ENCODE results near the gene NKAPD1. TPM values are rescaled to one million over a fixed set of nuclear protein-coding genes. Genes with fewer than 3 reads are reported as not detected.
A peak's percentile ranks its signal among the peaks of the same experiment; 100 is the strongest.

The NKAPD1 gene
- total and polyA plus RNA-seq, 9 of the 15 experiments (the other 6 are each of a cell fraction or from before 2014, with no cell fraction given): 14.1 to 73.5 (median 29.3) TPM

GRCh38 chr11:112037527-112037926 lies 36.6 kb upstream of the NKAPD1 start (continued):
- TF ChIP-seq TBL1XR1 (IDR thresholded peaks at IDR 0.05; ENCODE audit: low read length in 2 of 2): no peak
- no peak for TF ChIP-seq MED1 (CRISPR knock-in tag; IDR thresholded peaks at IDR 0.05; ENCODE audit: borderline replicate concordance)
- TF ChIP-seq DIDO1 (tag; IDR thresholded peaks at IDR 0.05; ENCODE audit: low read depth): no peak
- TF ChIP-seq CCNT2 (IDR thresholded peaks at IDR 0.05; ENCODE audit: borderline replicate concordance, extremely low read depth, insufficient read length, low read depth, low read length): no peak
- TF ChIP-seq, protein P1, sequence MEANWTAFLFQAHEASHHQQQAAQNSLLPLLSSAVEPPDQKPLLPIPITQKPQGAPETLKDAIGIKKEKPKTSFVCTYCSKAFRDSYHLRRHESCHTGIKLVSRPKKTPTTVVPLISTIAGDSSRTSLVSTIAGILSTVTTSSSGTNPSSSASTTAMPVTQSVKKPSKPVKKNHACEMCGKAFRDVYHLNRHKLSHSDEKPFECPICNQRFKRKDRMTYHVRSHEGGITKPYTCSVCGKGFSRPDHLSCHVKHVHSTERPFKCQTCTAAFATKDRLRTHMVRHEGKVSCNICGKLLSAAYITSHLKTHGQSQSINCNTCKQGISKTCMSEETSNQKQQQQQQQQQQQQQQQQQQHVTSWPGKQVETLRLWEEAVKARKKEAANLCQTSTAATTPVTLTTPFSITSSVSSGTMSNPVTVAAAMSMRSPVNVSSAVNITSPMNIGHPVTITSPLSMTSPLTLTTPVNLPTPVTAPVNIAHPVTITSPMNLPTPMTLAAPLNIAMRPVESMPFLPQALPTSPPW (CRISPR knock-in tag; IDR thresholded peaks at IDR 0.05): no peak
- no peak for TF ChIP-seq DDX20 (tag; IDR thresholded peaks at IDR 0.05; ENCODE audit: low read depth)
- no peak for TF ChIP-seq PML (IDR thresholded peaks at IDR 0.05; ENCODE audit: low read length)

DNA sequence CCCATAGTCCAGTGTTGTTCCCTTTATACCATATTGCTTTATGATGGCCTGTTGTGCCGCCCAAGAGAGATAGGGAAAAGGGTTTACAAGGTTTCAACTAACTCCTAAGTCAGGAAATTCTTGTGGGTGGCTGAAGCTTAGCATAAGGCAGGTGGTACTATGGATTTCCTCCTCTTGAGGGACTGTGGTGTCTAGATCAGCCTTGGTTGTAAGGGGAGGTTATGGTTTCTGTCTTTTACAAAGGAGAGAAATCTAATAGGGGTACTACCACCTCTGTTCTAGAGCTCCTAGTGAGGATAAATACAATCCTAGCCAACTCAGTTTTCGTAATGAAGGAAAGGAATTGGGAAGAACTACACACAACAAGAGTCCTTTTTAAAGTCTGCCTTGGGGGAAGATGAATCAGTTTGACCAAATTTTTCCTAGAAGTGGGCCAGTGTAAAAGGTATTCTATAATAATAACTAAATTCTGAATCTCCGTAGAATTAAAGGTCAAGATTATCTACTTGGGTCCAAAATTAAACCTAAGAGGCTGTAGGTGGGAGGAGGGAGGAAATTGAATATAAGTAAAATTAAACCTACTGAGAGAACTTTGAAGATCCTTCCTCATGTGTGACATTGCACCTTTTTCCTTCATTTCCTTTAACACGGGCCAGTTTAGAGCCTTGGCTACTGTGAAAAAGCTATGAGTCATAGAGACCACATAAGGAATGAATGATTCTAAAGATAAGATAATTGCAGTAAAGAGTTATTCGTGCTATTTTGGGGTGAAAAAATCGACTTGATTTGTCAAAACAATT lies 31.7 kb upstream of the NKAPD1 start:
- Histone ChIP-seq H3K9me3 (replicated peaks; ENCODE audit: control insufficient read depth, insufficient read depth, low read depth, low read length) (no peaks in the 10 kb centered on the region), H2AFZ (ENCODE audit: low read depth, low read length) (no peak overlapping the region), H3K9me1 (ENCODE audit: control insufficient read depth, insufficient read depth, low read length) (no peaks in the 10 kb centered on the region), H4K20me1 (replicated peaks; ENCODE audit: control insufficient read depth, insufficient read depth, low read length) (no peaks in the 10 kb centered on the region; the same call in 1 of the 2 replicates), H3K4me3 (no peak overlapping the region), H3K27ac (ENCODE audit: extremely low read depth, low read depth, low read length) (peak overlapping the region; percentile 79), H3K79me2 (ENCODE audit: control insufficient read depth, insufficient read depth, low read length) (peaks cover 50% of the 10 kb centered on the region), H3K9ac (ENCODE audit: insufficient read depth in 1 of 2, low read depth in 2 of 2, low read length in 2 of 2) (peak overlapping the region in 1 of 2 experiments; percentile 27; a peak in 2 of 4 replicates), H3K4me1 (replicated peaks in 1 of 2; ENCODE audit: control insufficient read depth in 2 of 2, insufficient read depth in 2 of 2, low read length in 2 of 2) (peaks cover 8 to 46% of the 10 kb centered on the region in 2 experiments), H3K27me3 (ENCODE audit: control insufficient read depth in 2 of 2, insufficient read depth in 2 of 2, low read length in 2 of 2) (no peaks in the 10 kb centered on the region), H3K36me3 (ENCODE audit: control insufficient read depth, insufficient read depth, low read length) (peaks cover 91% of the 10 kb centered on the region), H3K4me2 (ENCODE audit: insufficient read depth, low read length) (peak overlapping the region; percentile 28; the same call in 1 of the 2 replicates)
- intact Hi-C loops (cut with micrococcal nuclease): no loop called here
- DNase-seq (ENCODE audit: extremely low read depth in 1 of 4, low spot score in 3 of 4) (peak; percentile 27 to 70 (median 44)), ATAC-seq (peak; percentile 85), FAIRE-seq (peak; percentile 60)
- ChIA-PET POLR2A (interaction anchor here (0.7 to 2.2 kb wide), 7 partner anchors 9 to 282 kb away, joined by 3 to 10 read pairs (median 3); partner anchors contain the start of genes SDHD and TIMM8B), CTCF (ENCODE audit: low intra/inter-chr PET ratio) (no interaction called here)
- in situ Hi-C loops (cut with MboI): no loop called here
- BruUV-seq (replicated peaks): no TSS peak
- WGBS (ENCODE audit: insufficient coverage, low coverage, missing lambda C conversion rate): 16% methylated on average over 6 of the region's 6 CpGs
- TF ChIP-seq TBL1XR1 (IDR thresholded peaks at IDR 0.05; ENCODE audit: low read length in 2 of 2) (peak in 1 of 2 experiments; percentile 30; a peak in 1 of 4 replicates), CHD2 (IDR thresholded peaks at IDR 0.05; ENCODE audit: low read depth, low read length) (no peak), GTF2A2 (tag; IDR thresholded peaks at IDR 0.05) (no peak), ZFPM2 (CRISPR knock-in tag; IDR thresholded peaks at IDR 0.05) (no peak), MAFF (IDR thresholded peaks at IDR 0.05; ENCODE audit: low read length) (peak; percentile 43; the same call in 1 of the 2 replicates), ZNF551 (CRISPR knock-in tag; IDR thresholded peaks at IDR 0.05) (no peak), SAP30 (IDR thresholded peaks at IDR 0.05; ENCODE audit: borderline replicate concordance, insufficient read depth, low read depth, low read length, poor library complexity, severe bottlenecking) (no peak), CHD4 (IDR thresholded peaks at IDR 0.05; ENCODE audit: insufficient read depth, insufficient replicate concordance, low read depth, low read length, poor library complexity, severe bottlenecking) (no peak), JUN (IDR thresholded peaks at IDR 0.05; ENCODE audit: borderline replicate concordance, low read depth, low read length) (peak; percentile 95), JUN (CRISPR knock-in tag; IDR thresholded peaks at IDR 0.05; ENCODE audit: borderline replicate concordance) (no peak), ZNF24 (IDR thresholded peaks at IDR 0.05) (peak; percentile 96)
- TF ChIP-seq, protein P2, sequence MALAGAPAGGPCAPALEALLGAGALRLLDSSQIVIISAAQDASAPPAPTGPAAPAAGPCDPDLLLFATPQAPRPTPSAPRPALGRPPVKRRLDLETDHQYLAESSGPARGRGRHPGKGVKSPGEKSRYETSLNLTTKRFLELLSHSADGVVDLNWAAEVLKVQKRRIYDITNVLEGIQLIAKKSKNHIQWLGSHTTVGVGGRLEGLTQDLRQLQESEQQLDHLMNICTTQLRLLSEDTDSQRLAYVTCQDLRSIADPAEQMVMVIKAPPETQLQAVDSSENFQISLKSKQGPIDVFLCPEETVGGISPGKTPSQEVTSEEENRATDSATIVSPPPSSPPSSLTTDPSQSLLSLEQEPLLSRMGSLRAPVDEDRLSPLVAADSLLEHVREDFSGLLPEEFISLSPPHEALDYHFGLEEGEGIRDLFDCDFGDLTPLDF (CRISPR knock-in tag; IDR thresholded peaks at IDR 0.05): no peak
